GM18907 (cell line): ENCODE data around the gene CTDP1.

Source experiments
- ATAC-seq: cut with Tn5 transposase; IDR thresholded peaks from one replicate; pipeline ENCODE4 v1.9.1; 2021; ENCODE audit warnings: mild to moderate bottlenecking, moderate library complexity; ENCODE audit not compliant: unreplicated experiment

CTDP1 gene

DNA sequence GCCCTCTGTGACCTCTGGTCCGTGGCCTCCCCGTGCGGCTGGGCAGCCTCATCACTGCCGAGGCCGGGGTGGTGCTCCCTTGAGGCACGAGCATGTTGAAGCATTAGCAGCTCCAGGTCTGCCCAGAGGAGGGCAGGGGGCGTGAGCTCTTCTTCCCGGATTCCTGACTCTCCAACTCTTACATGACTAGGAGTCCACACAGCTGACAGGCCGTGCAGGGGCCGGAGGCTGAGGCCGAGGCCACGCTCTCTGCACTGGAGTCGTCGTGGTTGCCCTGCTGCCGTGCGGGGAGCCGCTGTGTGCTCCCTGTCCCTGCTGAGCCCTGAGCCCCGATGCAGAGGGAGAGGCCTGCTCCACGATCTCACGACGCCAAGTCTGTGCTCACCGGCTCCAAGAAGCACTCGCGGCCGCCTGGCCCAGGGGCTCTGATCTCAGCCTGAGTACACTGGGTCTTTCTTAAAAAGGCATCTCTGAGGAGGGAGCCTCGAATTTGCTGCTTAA lies 98.7 kb downstream of the CTDP1 start:
- no peak for ATAC-seq

- ATAC-seq = no peak
Observed at GRCh38 chr18:79779021-79779699, 99.6 kb downstream of the CTDP1 start.

DNA sequence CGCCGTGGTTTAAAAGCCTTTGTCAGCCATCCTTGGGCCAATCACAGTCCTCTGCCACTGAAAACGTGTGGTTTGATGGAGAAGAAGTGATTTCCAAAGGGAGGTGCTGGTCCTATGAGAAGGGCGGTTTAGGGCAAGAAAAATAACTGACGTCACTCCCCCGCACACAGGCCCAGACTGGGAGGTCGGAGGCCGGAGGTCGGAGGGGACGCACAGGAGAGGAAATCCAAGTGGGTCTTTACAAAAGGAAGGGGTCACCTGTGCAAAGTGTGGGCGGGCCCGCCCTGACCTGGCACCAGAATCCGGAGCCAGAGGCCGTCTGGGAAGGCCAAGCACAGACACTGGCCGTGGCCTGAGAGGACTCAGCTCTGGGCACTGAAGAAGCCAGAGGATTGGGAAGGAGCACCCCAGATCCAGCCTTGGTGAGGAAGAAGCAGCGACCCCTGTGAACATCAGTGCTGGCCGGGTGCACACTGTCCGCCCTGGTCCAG lies 100.1 kb downstream of the CTDP1 start:
- ATAC-seq = no peak

- no peak for ATAC-seq
Observed at GRCh38 chr18:79780547-79780946, 100.9 kb downstream of the CTDP1 start.

DNA sequence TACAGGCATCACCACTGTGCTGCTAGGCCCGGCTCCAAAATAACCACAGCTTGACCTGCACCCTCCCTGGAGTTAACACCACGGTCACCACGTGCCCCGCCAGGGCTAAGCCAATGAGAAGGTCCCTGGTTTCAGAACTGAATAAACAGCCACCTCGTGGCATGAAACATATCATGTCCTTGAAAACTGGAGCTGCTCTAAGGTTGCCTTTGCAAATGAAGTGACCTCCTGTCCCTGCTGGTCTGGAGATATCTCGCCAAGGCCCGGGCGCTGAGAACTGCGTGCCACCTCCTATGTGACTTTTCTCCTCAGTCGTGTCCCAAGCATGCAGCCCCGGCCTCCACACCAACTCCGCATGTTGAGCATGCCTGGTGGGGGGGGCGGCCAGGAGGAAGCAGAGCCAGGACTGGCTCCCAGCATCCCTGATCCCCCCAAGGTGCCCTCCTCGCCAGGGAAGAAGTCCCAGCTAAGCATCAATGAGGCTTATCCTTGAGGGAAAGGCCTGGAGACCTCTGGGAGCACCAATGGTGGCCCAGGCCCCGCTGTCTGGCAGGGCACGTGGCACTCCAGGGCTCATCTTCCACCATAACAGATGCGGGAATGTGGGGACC lies 101.8 kb downstream of the CTDP1 start:
- no peak for ATAC-seq

DNA sequence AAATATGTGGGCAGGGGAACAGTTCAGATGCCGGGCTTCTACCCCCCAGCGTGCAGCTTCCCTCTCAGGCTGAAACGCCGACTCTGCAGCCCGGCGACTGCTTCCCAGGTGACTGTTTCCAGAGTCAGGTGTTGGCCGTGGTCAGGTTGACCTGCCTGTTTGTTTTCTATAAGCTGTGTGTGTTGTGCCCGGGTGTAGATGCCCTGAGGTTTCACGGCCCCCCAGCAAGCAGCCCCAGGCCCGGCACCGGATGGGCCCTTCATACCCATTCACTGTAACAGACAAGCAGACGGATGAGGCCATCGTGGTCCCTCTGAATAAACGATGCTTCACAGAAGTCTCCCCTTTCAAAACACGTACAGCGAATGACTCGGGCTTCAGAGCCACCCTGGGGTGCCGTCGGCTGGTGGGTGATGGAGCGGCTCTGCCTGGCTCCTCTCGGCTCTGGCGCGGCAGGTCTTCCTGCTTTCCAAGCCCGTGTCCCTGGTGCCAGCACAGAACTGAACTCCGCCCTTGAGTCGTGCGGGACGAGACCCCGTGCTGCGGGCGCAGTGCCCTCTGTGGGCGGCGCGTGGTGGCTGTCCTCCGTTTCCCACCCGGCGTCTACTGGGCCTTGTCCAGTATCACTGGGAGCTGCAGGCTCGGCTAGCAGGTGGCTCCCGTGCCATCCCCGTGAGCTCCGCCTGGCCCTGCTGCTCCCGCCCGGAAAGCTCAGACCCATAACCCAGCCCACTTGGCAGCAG lies 103.1 kb downstream of the CTDP1 start:
- no peak for ATAC-seq

DNA sequence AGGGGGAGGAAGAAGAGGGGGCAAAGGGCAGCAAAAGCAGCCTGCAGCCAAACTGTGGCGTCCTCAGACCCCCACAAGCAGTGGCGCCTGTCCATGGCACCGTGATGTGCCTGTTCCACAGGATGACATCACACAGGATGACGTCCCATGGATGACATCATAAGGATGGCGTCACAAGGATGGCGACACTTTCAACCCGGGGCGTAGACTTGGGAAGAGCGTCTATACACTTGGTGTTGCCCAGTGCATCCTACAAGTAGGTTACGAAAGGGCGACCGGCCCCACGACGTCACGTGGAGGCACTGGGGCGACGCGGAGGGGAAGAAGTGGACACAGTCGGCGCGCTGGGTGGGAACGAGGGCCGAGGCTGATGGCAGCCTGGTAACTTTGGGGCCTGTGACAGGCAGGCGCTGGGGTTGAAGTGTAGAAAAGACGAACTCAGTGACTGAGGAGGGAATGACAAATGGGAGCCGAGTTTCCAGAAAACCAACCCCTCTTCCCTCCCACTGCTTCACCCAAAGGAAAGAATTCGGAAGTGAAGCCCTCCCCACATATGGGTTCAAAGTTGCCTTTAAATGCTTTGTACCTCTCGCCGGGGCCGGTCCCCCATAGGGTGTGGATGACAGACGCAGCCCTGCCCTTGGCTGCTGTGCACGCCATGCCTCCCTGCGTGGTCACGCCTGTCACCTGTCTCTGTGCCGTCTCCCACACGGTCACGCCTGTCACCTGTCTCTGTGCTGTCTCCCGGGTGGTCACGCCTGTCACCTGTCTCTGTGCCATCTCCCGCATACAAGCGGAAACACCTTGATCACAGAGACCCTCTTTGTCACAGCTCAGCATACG lies 104.7 kb downstream of the CTDP1 start:
- no peak for ATAC-seq

- no peak for ATAC-seq
Observed at GRCh38 chr18:79784965-79785770, 105.6 kb downstream of the CTDP1 start.

DNA sequence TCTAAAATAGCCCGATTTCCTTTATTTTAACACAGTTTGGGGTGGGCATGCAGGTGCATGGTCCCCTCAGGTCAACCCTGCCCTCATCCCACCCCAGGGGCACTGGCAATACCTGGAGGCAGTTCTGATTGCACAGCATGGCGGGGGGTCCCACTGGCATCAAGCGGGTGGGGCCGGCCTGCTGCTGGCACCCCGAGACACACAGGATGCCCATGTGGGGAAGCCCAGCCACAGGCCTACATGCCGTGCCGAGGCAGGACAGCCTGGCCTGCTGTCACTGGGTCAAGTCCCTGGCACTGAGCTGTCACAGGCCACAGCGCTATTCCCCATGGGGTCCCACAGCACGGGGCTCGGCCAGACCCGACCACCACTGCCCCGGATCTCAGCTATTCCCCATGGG lies 106.2 kb downstream of the CTDP1 start:
- ATAC-seq = no peak

- ATAC-seq = no peak
Observed at GRCh38 chr18:79786304-79786703, 106.7 kb downstream of the CTDP1 start.

- no peak for ATAC-seq
Observed at GRCh38 chr18:79786786-79787526, 107.4 kb downstream of the CTDP1 start.

- ATAC-seq = no peak
Observed at GRCh38 chr18:79787527-79787864, 107.9 kb downstream of the CTDP1 start.

DNA sequence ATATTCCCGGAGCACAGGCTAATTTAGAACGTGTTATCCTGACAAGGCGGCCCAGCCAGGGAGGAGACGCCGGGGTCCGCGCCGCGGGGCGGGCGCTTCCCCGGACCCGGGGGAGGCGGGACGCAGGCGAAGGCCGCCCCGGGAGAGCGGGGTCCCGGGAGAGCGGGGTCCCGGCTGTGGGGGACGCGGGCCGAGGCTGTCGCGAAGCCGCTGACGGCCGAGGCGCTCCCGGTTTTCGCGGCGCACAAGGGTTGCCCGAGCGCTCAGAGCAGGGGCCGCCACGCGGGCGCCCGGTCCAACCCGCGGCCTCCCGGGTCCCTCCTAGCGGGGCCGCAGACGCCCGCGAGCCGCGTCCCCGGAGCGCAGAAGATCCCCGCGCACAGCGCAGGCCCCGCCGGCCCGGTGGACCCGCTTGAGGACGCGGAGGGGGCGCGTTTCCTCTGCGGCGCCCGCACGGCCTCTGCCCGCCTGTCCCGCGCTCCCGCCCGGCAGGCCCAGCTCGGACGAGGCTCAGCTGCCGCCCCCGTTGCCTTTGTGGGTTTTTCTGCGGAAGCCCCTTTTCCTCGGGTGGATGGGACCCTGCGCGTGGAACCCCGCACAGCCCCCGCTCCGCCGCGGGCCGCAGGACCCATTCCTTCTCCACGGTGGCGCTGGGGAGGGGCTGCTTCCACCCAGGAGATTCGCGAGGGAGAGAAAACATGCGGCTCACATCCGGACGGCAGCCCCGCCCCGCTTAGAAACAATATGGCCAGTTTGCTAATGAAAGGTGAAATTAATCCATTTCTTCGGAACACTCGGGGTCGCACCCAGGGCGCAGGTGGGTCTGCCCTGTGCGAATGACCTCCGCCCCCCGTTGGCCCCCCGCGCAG lies 108.5 kb downstream of the CTDP1 start:
- ATAC-seq = no peak

DNA sequence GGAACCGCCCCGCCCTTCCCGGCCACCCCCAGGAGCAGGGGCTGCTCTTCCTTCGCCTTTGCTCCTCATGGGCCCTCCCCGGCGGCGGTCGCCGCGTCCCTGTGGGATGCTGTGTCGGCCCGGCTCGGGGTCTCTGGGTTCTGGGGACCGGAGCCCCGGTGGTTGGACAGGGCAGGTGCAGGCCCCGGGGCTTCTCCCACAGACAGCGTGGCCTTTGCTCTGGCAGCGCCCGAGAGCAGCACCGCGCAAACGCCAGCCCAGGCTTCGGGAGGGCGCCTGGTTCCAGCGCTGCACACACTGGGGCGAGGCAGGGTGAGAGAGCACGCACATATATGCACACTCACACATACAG lies 109.1 kb downstream of the CTDP1 start:
- ATAC-seq = no peak

- no peak for ATAC-seq
Observed at GRCh38 chr18:79789091-79789891, 109.7 kb downstream of the CTDP1 start.

GRCh38 chr18:79789901-79790890 lies 110.6 kb downstream of the CTDP1 start:
- no peak for ATAC-seq
